ENCODE measurements around the gene CRIP2.

CRIP2 gene

GRCh38 chr14:105492971-105493871 lies 18.6 kb downstream of the CRIP2 start:
- no peak overlapping the region for H3K4me3 ChIP-seq (ENCODE audit: low read depth, low read length)
- peaks cover 22% of the 10 kb centered on the region for H3K36me3 ChIP-seq
- H3K27me3 ChIP-seq (ENCODE audit: insufficient read depth, low read depth, severe bottlenecking): no peaks in the 10 kb centered on the region
- TF ChIP-seq CTCF (IDR thresholded peaks at IDR 0.05; ENCODE audit: low read depth, low read length): 0 out of 2 replicates have a peak, but pooled peaks have one; percentile 12
- no peak overlapping the region for H3K27ac ChIP-seq
- DNase-seq: no peak
- H3K9me3 ChIP-seq (ENCODE audit: severe bottlenecking): no peaks in the 10 kb centered on the region

- no peak for TF ChIP-seq CTCF (IDR thresholded peaks at IDR 0.05; ENCODE audit: low read depth, low read length)
- Histone ChIP-seq H3K27me3 (ENCODE audit: insufficient read depth, low read depth, severe bottlenecking) (no peaks in the 10 kb centered on the region), H3K36me3 (peaks cover 22% of the 10 kb centered on the region), H3K9me3 (ENCODE audit: severe bottlenecking) (no peaks in the 10 kb centered on the region), H3K27ac (no peak overlapping the region), H3K4me3 (ENCODE audit: low read depth, low read length) (no peak overlapping the region)
- no peak for DNase-seq
These were observed 19.4 kb downstream of the CRIP2 start for GRCh38 chr14:105493921-105494605.

GRCh38 chr14:105494606-105494929 lies 19.9 kb downstream of the CRIP2 start:
- Histone ChIP-seq H3K9me3 (ENCODE audit: severe bottlenecking) (no peaks in the 10 kb centered on the region), H3K4me3 (ENCODE audit: low read depth, low read length) (no peak overlapping the region), H3K27me3 (ENCODE audit: insufficient read depth, low read depth, severe bottlenecking) (no peaks in the 10 kb centered on the region), H3K36me3 (peaks cover 22% of the 10 kb centered on the region), H3K27ac (no peak overlapping the region)
- no peak for TF ChIP-seq CTCF (IDR thresholded peaks at IDR 0.05; ENCODE audit: low read depth, low read length)
- DNase-seq: no peak

GRCh38 chr14:105495101-105495989 lies 20.7 kb downstream of the CRIP2 start:
- H3K27ac ChIP-seq: no peak overlapping the region
- no peaks in the 10 kb centered on the region for H3K9me3 ChIP-seq (ENCODE audit: severe bottlenecking)
- no peak overlapping the region for H3K4me3 ChIP-seq (ENCODE audit: low read depth, low read length)
- H3K27me3 ChIP-seq (ENCODE audit: insufficient read depth, low read depth, severe bottlenecking): no peaks in the 10 kb centered on the region
- no peak for TF ChIP-seq CTCF (IDR thresholded peaks at IDR 0.05; ENCODE audit: low read depth, low read length)
- peaks cover 22% of the 10 kb centered on the region for H3K36me3 ChIP-seq
- no peak for DNase-seq

- TF ChIP-seq CTCF (IDR thresholded peaks at IDR 0.05; ENCODE audit: low read depth, low read length): no peak
- Histone ChIP-seq H3K4me3 (ENCODE audit: low read depth, low read length) (no peak overlapping the region), H3K36me3 (peaks cover 22% of the 10 kb centered on the region), H3K9me3 (ENCODE audit: severe bottlenecking) (no peaks in the 10 kb centered on the region), H3K27me3 (ENCODE audit: insufficient read depth, low read depth, severe bottlenecking) (no peaks in the 10 kb centered on the region), H3K27ac (no peak overlapping the region)
- DNase-seq: no peak
These were observed 21.6 kb downstream of the CRIP2 start for GRCh38 chr14:105495990-105496830.

Data from WERI-Rb-1 (cell line).